Lung (tissue), 12 donors: ENCODE results near the gene RNF121. TPM values are rescaled to one million over a fixed set of nuclear protein-coding genes. Genes with fewer than 3 reads are reported as not detected.

Experiments
- ATAC-seq: fragments of 200-7000 bp; cut with Tn5 transposase; one replicate; pipeline ENCODE4 v1.9.1; 2020; ENCODE audit warnings: moderate number of reproducible peaks; ENCODE audit not compliant: insufficient read depth, low FRiP score
- DNase-seq, 3 donors: peaks; one replicate each; pipeline ENCODE4 v3.0.0-alpha.2; 2013 to 2017
- H3K27ac ChIP-seq, 2 donors: one replicate each; pipeline ENCODE4 v1.5.1; 2013; ENCODE audit warnings: mild to moderate bottlenecking in 2 of 2, moderate library complexity in 2 of 2, control low read depth in 1 of 2, inconsistent platforms in 1 of 2, low read depth in 1 of 2, low read length in 1 of 2
- H3K27me3 ChIP-seq, 3 donors: one replicate each; pipeline ENCODE4 v1.5.1; 2013; ENCODE audit warnings: low read length in 2 of 3; ENCODE audit not compliant: control insufficient read depth in 3 of 3, insufficient read depth in 3 of 3
- H3K36me3 ChIP-seq, 4 donors: one replicate each; pipeline ENCODE4 v1.5.1; 2013; ENCODE audit warnings: low read length in 4 of 4, mild to moderate bottlenecking in 1 of 4, moderate library complexity in 1 of 4; ENCODE audit not compliant: control insufficient read depth in 4 of 4, insufficient read depth in 4 of 4
- H3K4me1 ChIP-seq, 5 donors: one replicate each; pipeline ENCODE4 v1.5.1; 2013; ENCODE audit warnings: low read length in 5 of 5, mild to moderate bottlenecking in 2 of 5, moderate library complexity in 1 of 5; ENCODE audit not compliant: control insufficient read depth in 5 of 5, insufficient read depth in 5 of 5
- H3K4me3 ChIP-seq: one replicate; pipeline ENCODE4 v1.5.1; 2013; ENCODE audit warnings: mild to moderate bottlenecking, control low read depth, moderate library complexity
- H3K9ac ChIP-seq, 2 donors: one replicate each; pipeline ENCODE4 v1.5.1; 2013; ENCODE audit warnings: low read length in 2 of 2, control low read depth in 1 of 2; ENCODE audit not compliant: insufficient read depth in 1 of 2
- H3K9me3 ChIP-seq, 4 donors: one replicate each; pipeline ENCODE4 v1.5.1; 2013; ENCODE audit warnings: low read length in 3 of 4, mild to moderate bottlenecking in 1 of 4, moderate library complexity in 1 of 4; ENCODE audit not compliant: control insufficient read depth in 4 of 4, insufficient read depth in 3 of 4
- WGBS, 2 donors: extraction: QIAGEN DNeasy Blood & Tissue Kit; methylation state at CpG; one replicate each; pipeline ENCODE4 v1.1.7; 2013; 5-methylcytosine and 5-hydroxymethylcytosine counted together
- polyA plus RNA-seq, 2 donors: library from polyadenylated mRNA; stranded (reverse); fragments of 200-250 nt; gene quantifications; one replicate each; pipeline ENCODE4 v1.2.1, GENCODE V29; 2013
- total RNA-seq, 2 donors: library from RNA; depleted of rRNA in 1 of 2; stranded (reverse); fragments of >200 nt in 1 of 2; gene quantifications; one replicate each; pipeline ENCODE4 v1.2.1, GENCODE V29; 2014 to 2021
- TF ChIP-seq, protein P1 (sequence below): IDR thresholded peaks from 2 replicates; pipeline ENCODE4 v1.5.1; 2012; ENCODE audit warnings: mild to moderate bottlenecking; ENCODE audit errors: control extremely low read depth, extremely low read depth
- donor health status: control.
- donor health status: control.
- donor health status: Bipolar disorder and iron deficiency.
- donor health status: healthy.
- donor health status: DM: yes; HTN: yes; CAD: no.

Gene RNF121
- total and polyA plus RNA-seq, 4 donors = 14.0 to 30.2 (median 27.6) TPM

DNA sequence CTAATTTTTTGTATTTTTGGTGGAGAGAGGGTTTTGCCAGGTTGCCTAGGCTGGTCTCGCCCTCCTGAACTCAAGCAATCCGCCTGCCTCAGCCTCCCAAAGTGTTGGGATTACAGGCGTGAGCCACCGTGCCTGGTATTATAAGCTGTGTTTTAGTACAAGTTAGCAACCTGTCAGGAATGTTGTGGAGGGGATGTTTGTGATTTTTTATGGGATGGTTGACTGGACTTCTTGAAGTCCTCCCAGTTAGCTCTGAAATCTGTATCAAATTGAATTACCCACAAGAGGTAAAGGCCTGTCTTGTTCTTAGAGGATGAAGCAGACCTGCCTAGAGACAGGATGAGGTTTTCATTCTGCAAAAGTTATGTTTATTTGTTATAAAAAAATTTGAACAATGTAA, 35.8 kb downstream of the RNF121 start:
- peaks cover 6 to 23% (median 18%) of the 10 kb centered on the region in 4 donors for H3K36me3 ChIP-seq
- DNase-seq = no peak

DNA sequence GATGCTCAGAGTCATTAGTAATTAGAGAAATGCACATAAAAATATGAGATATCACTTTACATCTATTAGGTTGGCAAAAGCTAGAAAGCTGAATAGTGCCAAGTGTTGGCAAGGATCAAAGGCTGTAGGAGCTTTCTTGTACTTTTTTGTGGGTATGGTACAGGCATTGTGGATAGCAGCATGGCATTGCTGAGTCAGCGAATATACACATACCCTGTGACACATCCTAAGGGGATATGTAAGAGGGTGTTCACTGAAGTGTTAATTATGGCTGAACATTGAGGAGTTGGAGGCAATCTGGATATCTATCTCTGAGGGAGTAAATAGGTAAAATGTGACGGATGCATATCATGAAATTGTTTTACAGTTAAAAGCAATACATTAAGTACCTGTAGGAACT, 42.8 kb downstream of the RNF121 start:
- DNase-seq (no peak), ATAC-seq (no peak)
- H3K27me3 ChIP-seq = no peaks in the 10 kb centered on the region
- TF ChIP-seq, protein P1, sequence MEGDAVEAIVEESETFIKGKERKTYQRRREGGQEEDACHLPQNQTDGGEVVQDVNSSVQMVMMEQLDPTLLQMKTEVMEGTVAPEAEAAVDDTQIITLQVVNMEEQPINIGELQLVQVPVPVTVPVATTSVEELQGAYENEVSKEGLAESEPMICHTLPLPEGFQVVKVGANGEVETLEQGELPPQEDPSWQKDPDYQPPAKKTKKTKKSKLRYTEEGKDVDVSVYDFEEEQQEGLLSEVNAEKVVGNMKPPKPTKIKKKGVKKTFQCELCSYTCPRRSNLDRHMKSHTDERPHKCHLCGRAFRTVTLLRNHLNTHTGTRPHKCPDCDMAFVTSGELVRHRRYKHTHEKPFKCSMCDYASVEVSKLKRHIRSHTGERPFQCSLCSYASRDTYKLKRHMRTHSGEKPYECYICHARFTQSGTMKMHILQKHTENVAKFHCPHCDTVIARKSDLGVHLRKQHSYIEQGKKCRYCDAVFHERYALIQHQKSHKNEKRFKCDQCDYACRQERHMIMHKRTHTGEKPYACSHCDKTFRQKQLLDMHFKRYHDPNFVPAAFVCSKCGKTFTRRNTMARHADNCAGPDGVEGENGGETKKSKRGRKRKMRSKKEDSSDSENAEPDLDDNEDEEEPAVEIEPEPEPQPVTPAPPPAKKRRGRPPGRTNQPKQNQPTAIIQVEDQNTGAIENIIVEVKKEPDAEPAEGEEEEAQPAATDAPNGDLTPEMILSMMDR = no peak
- peaks cover 0 to 6% (median 6%) of the 10 kb centered on the region in 4 donors for H3K36me3 ChIP-seq
- H3K4me3 ChIP-seq = no peak overlapping the region
- no peaks in the 10 kb centered on the region for H3K9me3 ChIP-seq
- H3K9ac ChIP-seq = no peak overlapping the region
- H3K4me1 ChIP-seq = no peaks in the 10 kb centered on the region
- WGBS, 2 donors = 97 to 98% methylated on average over 2 of the region's 2 CpGs
- H3K27ac ChIP-seq = no peak overlapping the region

More for the DNA sequence above, 35.8 kb downstream of the RNF121 start:
- peaks cover 0 to 2% (median 0%) of the 10 kb centered on the region in 4 donors for H3K9me3 ChIP-seq
- no peak overlapping the region for H3K4me3 ChIP-seq
- H3K4me1 ChIP-seq = no peaks in the 10 kb centered on the region
- no peak overlapping the region for H3K27ac ChIP-seq
- no peak for ATAC-seq
- H3K9ac ChIP-seq = no peak overlapping the region
- H3K27me3 ChIP-seq = no peaks in the 10 kb centered on the region
- TF ChIP-seq, protein P1 = no peak
- WGBS, 2 donors = 96% methylated on average over 4 of the region's 4 CpGs

DNA sequence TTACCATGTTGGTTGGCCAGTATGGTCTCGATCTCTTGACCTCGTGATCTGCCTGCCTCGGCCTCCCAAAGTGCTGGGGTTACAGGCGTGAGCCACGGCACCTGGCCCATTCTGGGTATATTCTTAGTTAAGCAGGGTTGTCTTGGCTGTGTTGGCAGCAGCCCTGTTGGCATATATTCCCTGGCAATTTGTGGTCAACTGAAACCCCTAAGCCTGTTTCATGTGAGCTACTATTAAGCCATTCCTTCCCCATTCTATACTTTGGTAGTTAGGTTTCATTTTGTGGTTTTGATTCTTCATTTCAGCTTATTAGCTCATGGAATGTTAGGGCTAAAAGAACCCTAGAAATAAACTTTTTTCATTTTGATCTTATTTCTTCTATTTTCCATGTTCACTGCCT, 47.7 kb downstream of the RNF121 start:
- Histone ChIP-seq H3K9me3 (no peaks in the 10 kb centered on the region), H3K27me3 (no peaks in the 10 kb centered on the region)

More for the DNA sequence above, 47.7 kb downstream of the RNF121 start:
- DNase-seq = no peak
- no peak overlapping the region for H3K27ac ChIP-seq
- H3K4me3 ChIP-seq = no peak overlapping the region
- WGBS, 2 donors = 78 to 93% methylated on average over 5 of the region's 5 CpGs
- H3K9ac ChIP-seq = no peak overlapping the region
- TF ChIP-seq, protein P1 = no peak
- ATAC-seq = no peak
- H3K36me3 ChIP-seq = peaks cover 0 to 3% (median 2%) of the 10 kb centered on the region in 4 donors
- peaks cover 0 to 6% (median 0%) of the 10 kb centered on the region in 5 donors for H3K4me1 ChIP-seq
